ENCODE measurements around the gene SLIT3.

The SLIT3 gene

DNA sequence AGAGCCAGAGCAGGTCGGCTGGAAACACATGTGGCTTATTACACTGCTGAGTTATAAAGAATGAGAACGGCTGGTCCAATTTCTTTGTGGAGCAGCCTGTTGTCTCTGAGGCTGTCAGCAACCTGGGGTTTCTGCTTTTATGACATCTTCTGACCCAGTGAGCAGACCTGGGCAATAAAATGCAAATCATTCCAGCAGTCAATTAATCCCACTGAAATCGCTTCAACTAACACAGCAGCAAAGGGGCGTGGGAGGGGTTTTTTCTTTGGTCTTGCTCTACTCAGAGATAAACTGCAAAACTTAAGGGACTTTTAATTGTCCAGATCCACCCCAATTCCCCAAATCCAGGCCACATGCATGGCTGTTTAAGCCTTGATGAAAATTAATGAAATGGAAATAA, 215.7 kb downstream of the SLIT3 start:
- TF ChIP-seq, protein P1, sequence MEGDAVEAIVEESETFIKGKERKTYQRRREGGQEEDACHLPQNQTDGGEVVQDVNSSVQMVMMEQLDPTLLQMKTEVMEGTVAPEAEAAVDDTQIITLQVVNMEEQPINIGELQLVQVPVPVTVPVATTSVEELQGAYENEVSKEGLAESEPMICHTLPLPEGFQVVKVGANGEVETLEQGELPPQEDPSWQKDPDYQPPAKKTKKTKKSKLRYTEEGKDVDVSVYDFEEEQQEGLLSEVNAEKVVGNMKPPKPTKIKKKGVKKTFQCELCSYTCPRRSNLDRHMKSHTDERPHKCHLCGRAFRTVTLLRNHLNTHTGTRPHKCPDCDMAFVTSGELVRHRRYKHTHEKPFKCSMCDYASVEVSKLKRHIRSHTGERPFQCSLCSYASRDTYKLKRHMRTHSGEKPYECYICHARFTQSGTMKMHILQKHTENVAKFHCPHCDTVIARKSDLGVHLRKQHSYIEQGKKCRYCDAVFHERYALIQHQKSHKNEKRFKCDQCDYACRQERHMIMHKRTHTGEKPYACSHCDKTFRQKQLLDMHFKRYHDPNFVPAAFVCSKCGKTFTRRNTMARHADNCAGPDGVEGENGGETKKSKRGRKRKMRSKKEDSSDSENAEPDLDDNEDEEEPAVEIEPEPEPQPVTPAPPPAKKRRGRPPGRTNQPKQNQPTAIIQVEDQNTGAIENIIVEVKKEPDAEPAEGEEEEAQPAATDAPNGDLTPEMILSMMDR (IDR thresholded peaks at IDR 0.05; ENCODE audit: insufficient read depth, low read length, poor library complexity, severe bottlenecking) = no peak
- H3K4me3 ChIP-seq (replicated peaks; ENCODE audit: low read depth, low read length) = no peak overlapping the region
- H3K27me3 ChIP-seq (replicated peaks; ENCODE audit: control insufficient read depth, insufficient read depth, low read length) = peaks cover 1% of the 10 kb centered on the region
- H3K36me3 ChIP-seq (ENCODE audit: control insufficient read depth, insufficient read depth, low read length) = no peaks in the 10 kb centered on the region
- no peak for DNase-seq (ENCODE audit: extremely low read depth, insufficient read length)

DNA sequence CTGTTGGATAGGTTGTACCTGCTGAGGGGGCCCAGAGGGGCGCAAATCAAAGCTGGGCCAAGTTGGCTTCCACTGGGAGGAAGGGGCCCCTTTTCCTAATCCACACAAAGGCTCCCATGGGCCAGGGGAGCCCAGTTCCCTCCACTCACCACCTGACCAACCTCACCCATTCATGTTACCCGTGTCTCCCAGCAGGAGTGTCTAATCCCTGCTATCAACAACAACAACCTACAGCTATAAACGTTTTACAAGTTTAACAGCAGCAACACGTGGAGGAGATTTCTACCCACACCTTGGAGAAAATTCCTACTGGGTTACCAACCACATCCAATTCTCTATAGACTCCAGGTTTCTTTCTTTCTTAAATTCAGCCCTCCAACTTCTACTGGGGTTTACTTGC, 216.2 kb downstream of the SLIT3 start:
- Histone ChIP-seq H3K4me3 (replicated peaks; ENCODE audit: low read depth, low read length) (no peak overlapping the region), H3K36me3 (ENCODE audit: control insufficient read depth, insufficient read depth, low read length) (no peaks in the 10 kb centered on the region), H3K27me3 (replicated peaks; ENCODE audit: control insufficient read depth, insufficient read depth, low read length) (peaks cover 1% of the 10 kb centered on the region)
- DNase-seq (ENCODE audit: extremely low read depth, insufficient read length) = no peak
- TF ChIP-seq, protein P1 (IDR thresholded peaks at IDR 0.05; ENCODE audit: insufficient read depth, low read length, poor library complexity, severe bottlenecking) = no peak

DNA sequence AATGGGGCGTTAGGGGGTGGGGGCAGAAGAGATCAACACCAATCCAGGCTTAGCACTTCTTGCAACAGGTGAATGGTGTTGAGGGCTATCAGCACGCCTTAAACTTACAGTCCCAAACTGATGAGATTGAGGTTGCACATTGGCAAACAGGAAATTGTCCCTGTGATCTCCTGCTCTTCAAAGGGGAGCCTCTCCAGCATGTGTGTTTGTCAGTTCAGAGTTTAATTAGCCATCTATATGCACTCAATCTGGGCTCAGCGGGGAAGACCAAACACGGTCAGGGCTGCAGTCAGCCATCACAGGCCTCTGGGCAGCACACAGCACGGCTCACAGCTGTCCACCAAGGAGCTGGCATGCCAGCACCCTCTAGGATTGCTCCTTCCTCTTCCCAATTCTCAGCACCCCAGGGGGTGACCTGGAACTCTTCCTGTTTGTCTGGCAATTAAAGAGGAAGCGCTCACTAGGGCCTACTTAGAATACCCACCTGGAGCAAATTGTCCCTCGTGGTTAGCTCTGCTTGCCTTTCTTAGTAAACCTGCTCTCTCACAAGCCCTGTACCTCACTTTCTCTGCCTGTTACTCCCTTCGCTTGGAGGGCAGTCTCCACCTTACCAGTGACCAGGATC, 217.4 kb downstream of the SLIT3 start:
- H3K27me3 ChIP-seq (replicated peaks; ENCODE audit: control insufficient read depth, insufficient read depth, low read length) = peaks cover 1% of the 10 kb centered on the region
- DNase-seq (ENCODE audit: extremely low read depth, insufficient read length) = no peak
- TF ChIP-seq, protein P1 (IDR thresholded peaks at IDR 0.05; ENCODE audit: insufficient read depth, low read length, poor library complexity, severe bottlenecking) = no peak
- H3K4me3 ChIP-seq (replicated peaks; ENCODE audit: low read depth, low read length) = no peak overlapping the region
- no peaks in the 10 kb centered on the region for H3K36me3 ChIP-seq (ENCODE audit: control insufficient read depth, insufficient read depth, low read length)

DNA sequence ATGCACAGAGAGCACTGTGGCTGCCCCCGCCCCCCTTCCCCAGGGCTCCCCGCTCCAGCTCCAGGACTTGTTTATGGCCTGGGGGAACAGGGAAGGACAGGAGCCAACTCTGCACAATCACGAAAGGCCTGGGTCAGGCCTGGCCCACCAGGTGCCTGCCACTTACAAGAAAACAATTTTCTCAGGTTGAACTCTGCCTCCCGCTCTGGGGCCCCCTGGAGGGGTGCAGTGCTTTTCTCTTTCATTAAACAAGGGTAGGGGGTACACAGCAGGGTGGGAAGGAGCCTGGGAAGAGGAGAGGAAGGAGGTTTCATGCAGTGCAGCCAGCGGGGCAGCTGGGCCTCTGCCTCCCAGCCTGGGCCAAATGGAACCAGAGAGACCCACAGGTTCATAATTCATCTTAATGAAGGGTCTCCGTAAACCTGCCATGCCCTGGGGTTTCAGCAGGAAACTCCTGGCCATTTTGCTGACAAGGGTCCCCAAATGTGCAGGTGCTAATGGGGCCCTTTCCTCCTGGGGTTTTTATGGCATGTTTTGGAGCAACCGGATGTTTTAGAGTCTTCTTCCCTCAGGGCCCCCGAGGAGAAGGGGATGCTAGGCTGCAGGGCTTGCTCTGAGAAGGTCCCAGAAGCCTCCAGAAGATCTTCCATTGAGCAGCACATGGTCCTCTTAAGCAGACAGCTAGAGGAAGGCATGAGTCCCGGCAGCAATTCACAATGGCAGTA, 219.8 kb downstream of the SLIT3 start:
- Histone ChIP-seq H3K27me3 (replicated peaks; ENCODE audit: control insufficient read depth, insufficient read depth, low read length) (peaks cover 1% of the 10 kb centered on the region), H3K4me3 (replicated peaks; ENCODE audit: low read depth, low read length) (no peak overlapping the region), H3K36me3 (ENCODE audit: control insufficient read depth, insufficient read depth, low read length) (no peaks in the 10 kb centered on the region)
- TF ChIP-seq, protein P1 (IDR thresholded peaks at IDR 0.05; ENCODE audit: insufficient read depth, low read length, poor library complexity, severe bottlenecking) = no peak
- no peak for DNase-seq (ENCODE audit: extremely low read depth, insufficient read length)

DNA sequence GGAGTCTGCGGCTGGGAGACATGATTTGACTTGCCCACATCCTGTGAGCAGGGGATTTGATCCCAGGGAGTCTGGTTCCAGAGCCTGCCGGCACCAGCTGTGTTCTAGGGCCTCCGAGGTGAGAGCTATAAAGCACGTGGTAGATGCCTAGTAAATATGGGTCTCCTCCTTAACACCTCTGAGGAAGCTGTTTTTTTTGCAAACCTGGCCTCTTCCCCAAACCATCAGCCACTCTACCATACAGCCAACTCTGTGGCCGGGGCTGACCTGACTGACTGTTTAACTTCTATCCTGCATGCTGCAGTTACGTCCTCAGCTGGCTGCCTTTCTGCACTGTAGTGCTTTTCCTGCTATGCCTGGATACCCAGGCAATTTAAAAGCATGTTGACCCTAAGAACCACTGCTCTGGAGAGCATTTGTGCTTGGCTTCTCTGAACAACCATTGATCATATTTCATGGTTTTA, 220.5 kb downstream of the SLIT3 start:
- TF ChIP-seq, protein P1 (IDR thresholded peaks at IDR 0.05; ENCODE audit: insufficient read depth, low read length, poor library complexity, severe bottlenecking) = no peak
- Histone ChIP-seq H3K36me3 (ENCODE audit: control insufficient read depth, insufficient read depth, low read length) (no peaks in the 10 kb centered on the region), H3K4me3 (replicated peaks; ENCODE audit: low read depth, low read length) (no peak overlapping the region), H3K27me3 (replicated peaks; ENCODE audit: control insufficient read depth, insufficient read depth, low read length) (peaks cover 1% of the 10 kb centered on the region)
- DNase-seq (ENCODE audit: extremely low read depth, insufficient read length) = no peak

All from GM06990 (cell line).